VCaP (cell line): ENCODE results near the gene UGT1A1.
A peak's percentile ranks its signal among the peaks of the same experiment; 100 is the strongest.

ENCODE experiments used
- H3K27ac ChIP-seq: fragments of 450-650 bp; 2 replicates; pipeline ENCODE4 v1.5.1; 2017
- TF ChIP-seq, protein P1 (sequence below): fragments of 450-650 bp; conservative IDR thresholded peaks from 2 replicates; pipeline ENCODE4 v1.5.1; 2017; ENCODE audit warnings: mild to moderate bottlenecking, moderate library complexity

UGT1A1 gene

DNA sequence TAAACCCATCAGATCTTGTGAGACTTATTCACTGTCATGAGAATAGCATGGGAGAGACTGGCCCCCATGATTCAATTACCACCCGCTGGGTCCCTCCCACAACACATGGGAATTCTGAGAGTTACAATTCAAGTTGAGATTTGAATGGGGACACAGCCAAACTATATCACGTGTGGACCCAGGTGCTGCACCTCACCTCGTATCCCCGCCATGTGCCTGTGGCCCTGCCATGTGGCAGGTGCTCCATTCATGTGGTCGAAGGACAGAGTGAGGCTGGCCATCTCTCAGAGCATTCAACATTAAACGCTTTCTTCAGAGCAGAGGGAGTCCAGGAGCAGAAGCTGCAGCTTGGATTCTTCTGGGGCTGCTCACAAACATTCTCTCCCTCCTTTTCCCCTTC, 50.3 kb downstream of the UGT1A1 start:
- H3K27ac ChIP-seq = no peak overlapping the region
- TF ChIP-seq, protein P1, sequence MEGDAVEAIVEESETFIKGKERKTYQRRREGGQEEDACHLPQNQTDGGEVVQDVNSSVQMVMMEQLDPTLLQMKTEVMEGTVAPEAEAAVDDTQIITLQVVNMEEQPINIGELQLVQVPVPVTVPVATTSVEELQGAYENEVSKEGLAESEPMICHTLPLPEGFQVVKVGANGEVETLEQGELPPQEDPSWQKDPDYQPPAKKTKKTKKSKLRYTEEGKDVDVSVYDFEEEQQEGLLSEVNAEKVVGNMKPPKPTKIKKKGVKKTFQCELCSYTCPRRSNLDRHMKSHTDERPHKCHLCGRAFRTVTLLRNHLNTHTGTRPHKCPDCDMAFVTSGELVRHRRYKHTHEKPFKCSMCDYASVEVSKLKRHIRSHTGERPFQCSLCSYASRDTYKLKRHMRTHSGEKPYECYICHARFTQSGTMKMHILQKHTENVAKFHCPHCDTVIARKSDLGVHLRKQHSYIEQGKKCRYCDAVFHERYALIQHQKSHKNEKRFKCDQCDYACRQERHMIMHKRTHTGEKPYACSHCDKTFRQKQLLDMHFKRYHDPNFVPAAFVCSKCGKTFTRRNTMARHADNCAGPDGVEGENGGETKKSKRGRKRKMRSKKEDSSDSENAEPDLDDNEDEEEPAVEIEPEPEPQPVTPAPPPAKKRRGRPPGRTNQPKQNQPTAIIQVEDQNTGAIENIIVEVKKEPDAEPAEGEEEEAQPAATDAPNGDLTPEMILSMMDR = no peak

DNA sequence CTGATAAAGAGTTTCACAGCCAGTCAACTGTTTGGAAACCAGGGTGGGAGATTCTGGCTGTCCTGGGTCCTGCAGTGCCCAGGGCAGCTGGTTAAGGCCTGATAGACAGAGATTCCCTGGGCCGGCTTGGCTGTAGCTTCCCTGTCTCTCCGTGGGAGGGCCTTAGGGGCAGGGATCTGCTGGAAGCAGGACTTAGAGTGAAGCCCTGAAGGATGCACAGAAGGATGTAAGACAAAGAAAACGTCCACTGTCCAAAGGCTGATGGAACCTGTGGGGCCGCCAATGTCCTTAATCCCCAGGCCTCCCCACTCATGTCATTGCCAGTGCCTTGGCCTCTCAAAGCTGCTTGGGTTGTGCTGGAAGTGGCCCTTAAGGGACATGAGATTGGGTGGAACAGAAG, 51.0 kb downstream of the UGT1A1 start:
- H3K27ac ChIP-seq = no peak overlapping the region
- TF ChIP-seq, protein P1 = no peak

DNA sequence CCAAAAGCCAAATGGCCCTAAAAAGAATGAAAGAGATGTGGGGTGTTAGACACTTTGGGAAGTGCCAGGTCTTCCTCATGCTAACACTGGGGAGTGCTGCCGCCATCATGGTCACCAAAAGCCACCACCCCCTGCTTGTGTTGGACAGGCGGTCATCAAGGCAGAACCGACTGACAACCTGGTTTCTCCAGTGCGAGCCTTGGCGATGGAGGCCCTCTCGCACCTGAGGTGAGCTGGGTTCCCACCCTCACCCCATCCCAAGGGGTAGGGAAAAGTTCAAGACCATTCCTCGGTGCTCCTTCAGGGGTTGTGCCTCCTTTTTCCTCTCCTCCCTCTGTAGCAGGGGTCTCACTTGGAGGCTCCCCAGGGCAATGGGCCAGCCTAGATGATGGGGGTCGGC, 51.7 kb downstream of the UGT1A1 start:
- no peak overlapping the region for H3K27ac ChIP-seq
- TF ChIP-seq, protein P1 = no peak

DNA sequence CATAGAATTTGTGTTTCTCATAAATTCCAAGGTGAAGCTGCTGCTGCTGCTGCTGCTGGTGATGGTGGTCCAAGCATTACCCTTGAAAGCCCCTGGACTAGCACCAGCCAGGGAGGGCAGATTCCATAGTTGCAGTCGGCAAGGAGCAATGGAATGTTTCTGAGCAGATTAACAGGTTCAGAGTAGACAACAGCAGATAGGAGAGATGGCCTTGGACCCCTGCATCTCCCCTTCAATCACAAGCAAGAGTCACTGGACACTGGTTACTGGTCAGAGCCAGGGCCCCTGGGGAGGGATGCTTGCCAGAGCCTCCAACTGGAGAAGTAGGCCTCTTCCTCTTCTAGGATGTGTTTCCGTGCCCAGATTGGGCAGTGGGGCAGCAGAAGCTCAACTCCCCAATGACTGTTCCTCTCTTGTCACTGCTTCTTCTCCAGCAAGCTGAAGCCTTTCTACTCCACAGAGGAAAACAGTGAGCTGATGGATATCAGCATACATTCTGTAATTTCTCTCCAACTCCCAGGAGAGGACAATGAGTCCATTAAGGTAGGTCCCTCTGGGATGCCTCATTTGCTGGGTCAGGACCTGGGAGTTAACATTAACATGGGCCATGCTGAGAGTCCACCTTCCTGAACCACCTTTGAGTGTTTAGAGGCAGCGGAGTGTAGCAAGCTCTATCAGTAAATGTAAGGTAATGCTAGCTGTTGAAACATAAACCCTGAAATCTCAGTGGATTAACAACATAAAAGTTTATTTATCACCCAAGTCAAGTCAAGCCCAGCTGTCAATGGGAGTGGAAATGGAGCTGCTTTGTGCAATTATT, 53.4 kb downstream of the UGT1A1 start:
- no peak overlapping the region for H3K27ac ChIP-seq
- TF ChIP-seq, protein P1 = no peak

DNA sequence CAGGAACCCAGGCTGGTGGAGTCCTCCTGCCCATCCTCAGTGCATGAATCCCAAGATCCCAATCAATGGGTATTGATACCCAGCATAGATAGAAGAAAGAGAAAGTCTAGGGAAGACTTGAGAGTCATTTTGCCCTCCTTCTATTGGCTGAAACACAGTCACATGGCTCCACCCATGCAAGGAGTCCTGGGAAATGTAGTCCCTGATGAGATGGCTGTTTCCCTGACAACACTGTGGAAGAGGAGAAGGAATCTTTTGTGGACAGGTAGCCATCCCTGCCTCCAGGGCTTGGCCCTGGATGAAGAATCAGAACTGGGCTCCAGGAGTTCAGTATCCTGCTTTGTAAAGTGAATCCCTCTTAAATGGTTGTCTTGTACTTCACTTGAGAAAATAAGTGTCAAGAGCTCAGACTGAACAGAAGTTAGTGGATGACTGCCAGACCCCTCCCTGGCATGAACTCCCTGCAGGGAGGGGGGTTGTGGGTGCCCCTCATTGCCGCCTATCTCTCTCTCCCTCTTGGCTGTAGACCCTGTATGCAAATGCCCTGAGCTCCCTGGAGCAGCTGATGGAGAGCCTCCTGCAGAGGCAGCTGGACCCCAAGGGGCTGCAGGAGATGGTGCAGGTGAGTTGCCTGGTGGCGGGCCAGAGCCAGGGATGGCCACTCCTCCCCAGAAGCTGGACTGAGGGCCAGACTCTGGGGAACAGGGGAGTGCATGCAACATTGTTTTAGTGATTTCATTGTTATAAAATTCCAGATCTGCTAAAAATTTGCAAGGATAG, 54.2 kb downstream of the UGT1A1 start:
- TF ChIP-seq, protein P1 = no peak
- peak overlapping the region; percentile 29 for H3K27ac ChIP-seq

DNA sequence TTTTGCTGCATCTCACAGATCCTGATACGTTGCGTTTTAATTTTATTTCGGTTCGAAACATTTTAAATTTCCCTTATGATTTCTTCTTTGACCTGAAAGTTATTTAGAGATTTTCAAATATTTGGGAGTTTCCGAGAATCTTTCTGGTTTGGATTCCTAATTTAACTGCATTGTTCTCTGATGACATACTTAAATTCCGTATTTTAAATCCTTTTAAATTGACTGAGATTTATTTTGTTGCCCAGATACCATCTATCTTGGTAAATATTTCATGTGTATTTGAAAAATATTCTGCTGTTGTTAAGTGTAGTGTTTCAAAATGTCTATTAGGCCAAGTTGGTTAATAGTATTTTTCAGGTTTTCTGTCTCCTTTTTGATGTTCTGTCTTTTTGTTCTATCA, 55.8 kb downstream of the UGT1A1 start:
- H3K27ac ChIP-seq = no peak overlapping the region
- TF ChIP-seq, protein P1 = no peak

DNA sequence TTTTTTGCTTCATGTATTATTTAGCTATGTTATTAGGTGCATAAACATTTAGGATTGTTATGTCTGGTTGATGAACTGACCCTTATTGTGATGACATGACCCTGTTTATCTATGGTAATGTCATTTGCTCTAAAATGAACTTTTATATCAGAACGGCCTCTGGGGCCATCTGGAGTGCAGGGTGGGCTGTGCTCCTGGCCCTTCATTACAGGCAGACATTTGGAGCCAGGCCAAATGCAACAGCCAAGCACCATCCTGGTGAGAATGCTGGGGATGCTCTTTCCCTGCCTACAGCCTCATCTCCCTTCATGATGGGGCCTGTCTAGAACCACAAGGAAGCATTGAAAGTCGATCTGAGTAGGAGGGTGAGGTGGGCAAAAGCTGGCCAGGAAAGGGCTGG, 56.3 kb downstream of the UGT1A1 start:
- no peak overlapping the region for H3K27ac ChIP-seq
- TF ChIP-seq, protein P1 = no peak
